ENCODE data around the gene WNK2.
A peak's percentile ranks its signal among the peaks of the same experiment; 100 is the strongest.

Gene WNK2

DNA sequence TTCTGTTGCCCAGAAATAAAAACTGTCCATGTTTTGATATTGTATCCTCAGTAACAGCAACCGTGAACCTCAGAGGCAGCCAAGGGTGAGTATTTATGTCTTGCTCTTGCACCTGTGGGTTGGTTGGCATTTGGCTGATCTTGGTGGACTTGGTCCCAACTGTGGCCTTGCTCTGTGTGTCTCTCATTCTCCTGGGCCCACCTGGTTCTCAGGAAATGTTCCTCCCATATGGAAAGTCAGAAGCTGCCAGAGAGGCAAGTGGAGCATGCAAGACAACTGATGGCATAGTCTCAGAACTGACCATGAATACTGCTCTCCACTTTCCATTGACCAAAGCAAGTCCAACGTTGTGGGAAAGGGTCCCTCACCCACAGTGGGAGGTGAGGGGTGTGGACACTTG lies 36.3 kb upstream of the WNK2 start:
- Histone ChIP-seq H3K27ac (ENCODE audit: low read length) (no peak overlapping the region), H3K4me1 (ENCODE audit: control insufficient read depth, insufficient read depth, low read length) (peaks cover 6% of the 10 kb centered on the region; the same call in 1 of the 2 replicates), H3K27me3 (ENCODE audit: control insufficient read depth, insufficient read depth, low read length) (no peaks in the 10 kb centered on the region), H3K36me3 (ENCODE audit: control insufficient read depth, insufficient read depth, low read length) (no peaks in the 10 kb centered on the region), H3K9me3 (ENCODE audit: control insufficient read depth, insufficient read depth, low read length) (no peaks in the 10 kb centered on the region), H3K4me3 (ENCODE audit: low read length) (no peak overlapping the region)
- WGBS (ENCODE audit: insufficient coverage, insufficient read length), result no CpG with 5 or more reads among the region's 2 CpGs
- DNase-seq (ENCODE audit: low read depth, low spot score), result no peak

DNA sequence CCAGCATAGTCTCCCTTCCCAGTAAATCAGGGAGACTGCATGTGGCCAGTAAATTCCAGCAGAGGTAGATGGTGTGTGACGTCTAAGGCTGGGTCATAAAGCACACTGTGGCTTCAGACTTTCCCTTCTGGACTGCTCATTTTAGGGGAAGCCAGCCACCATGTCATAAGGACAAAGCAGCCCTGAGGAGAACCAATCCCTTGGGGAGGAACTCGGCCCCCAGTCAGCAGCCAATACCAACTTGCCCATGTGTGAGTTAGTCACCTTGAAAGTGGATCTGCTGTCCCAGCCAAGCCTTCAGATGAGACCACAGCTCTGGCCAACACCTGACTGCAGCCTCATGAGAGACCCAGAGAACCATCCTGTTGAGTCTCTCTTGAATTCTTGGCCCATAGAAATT lies 35.2 kb upstream of the WNK2 start:
- Histone ChIP-seq H3K4me3 (ENCODE audit: low read length) (no peak overlapping the region), H3K27me3 (ENCODE audit: control insufficient read depth, insufficient read depth, low read length) (no peaks in the 10 kb centered on the region), H3K36me3 (ENCODE audit: control insufficient read depth, insufficient read depth, low read length) (no peaks in the 10 kb centered on the region), H3K27ac (ENCODE audit: low read length) (no peak overlapping the region), H3K9me3 (ENCODE audit: control insufficient read depth, insufficient read depth, low read length) (no peaks in the 10 kb centered on the region), H3K4me1 (ENCODE audit: control insufficient read depth, insufficient read depth, low read length) (peaks cover 6% of the 10 kb centered on the region; the same call in 1 of the 2 replicates)
- WGBS (ENCODE audit: insufficient coverage, insufficient read length), result no CpG with 5 or more reads among the region's 2 CpGs
- DNase-seq (ENCODE audit: low read depth, low spot score), result no peak

DNA sequence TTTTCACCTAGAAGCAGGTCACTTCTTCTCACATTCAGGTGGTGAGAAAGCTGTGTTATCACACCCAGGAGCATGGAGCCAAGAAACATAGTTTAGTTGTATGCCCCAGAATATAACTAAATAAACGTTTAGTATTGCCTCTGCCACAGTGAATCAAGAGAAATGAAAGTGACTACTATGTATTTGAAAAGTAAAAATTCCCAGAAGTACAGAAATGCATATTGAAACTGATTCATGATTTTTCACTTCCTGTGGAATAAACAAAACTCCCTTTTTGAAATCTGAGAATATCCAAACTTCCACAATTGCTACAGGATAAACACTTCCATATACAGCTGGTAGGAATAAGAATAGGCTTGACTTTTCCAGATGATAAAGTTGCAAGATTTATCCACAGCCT lies 34.6 kb upstream of the WNK2 start:
- Histone ChIP-seq H3K36me3 (ENCODE audit: control insufficient read depth, insufficient read depth, low read length) (no peaks in the 10 kb centered on the region), H3K4me3 (ENCODE audit: low read length) (no peak overlapping the region), H3K27me3 (ENCODE audit: control insufficient read depth, insufficient read depth, low read length) (no peaks in the 10 kb centered on the region), H3K27ac (ENCODE audit: low read length) (no peak overlapping the region), H3K4me1 (ENCODE audit: control insufficient read depth, insufficient read depth, low read length) (0 out of 2 replicates have a peak, but pooled peaks cover under 1% of the 10 kb centered on the region), H3K9me3 (ENCODE audit: control insufficient read depth, insufficient read depth, low read length) (no peaks in the 10 kb centered on the region)
- no CpG with 5 or more reads among the region's 1 CpG for WGBS (ENCODE audit: insufficient coverage, insufficient read length)
- no peak for DNase-seq (ENCODE audit: low read depth, low spot score)

DNA sequence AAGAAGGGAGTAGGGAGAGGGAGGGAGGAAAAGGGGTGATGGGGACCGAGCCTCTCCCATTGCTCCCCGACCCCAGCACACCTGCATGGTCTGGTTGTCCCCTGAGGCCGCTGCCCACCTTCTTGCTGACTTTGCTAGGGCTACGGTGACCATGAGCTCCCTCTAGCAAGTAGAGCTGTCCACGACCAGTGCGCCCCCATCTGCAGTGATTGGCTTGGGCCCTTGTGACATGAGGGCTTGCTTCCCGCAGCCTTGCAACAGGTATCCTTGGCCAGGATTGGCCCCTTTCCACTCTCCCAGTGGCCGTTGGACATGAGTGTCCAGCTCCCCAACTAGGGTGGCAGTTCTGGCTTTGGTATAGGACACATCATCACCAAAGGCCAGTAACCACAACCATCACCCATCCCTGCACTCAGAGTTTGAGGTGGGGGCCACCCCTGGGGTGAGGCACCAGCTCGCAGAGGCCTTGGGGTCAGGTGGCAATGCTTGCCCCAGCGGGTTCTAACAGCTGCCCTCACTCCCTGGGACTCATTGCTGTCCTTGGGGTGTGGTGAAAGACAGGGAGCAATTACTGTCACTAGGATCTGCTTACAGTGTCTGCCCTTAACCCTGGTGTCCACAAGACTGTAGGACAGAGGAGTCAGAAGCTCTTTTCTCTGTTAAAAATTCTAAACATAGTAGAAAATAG lies 32.7 kb upstream of the WNK2 start:
- DNase-seq (ENCODE audit: low read depth, low spot score), result no peak
- no peaks in the 10 kb centered on the region for H3K36me3 ChIP-seq (ENCODE audit: control insufficient read depth, insufficient read depth, low read length)
- no peaks in the 10 kb centered on the region for H3K27me3 ChIP-seq (ENCODE audit: control insufficient read depth, insufficient read depth, low read length)
- no peak overlapping the region for H3K27ac ChIP-seq (ENCODE audit: low read length)
- no peaks in the 10 kb centered on the region for H3K4me1 ChIP-seq (ENCODE audit: control insufficient read depth, insufficient read depth, low read length)
- no CpG with 5 or more reads among the region's 10 CpGs for WGBS (ENCODE audit: insufficient coverage, insufficient read length)
- no peak overlapping the region for H3K4me3 ChIP-seq (ENCODE audit: low read length)
- no peaks in the 10 kb centered on the region for H3K9me3 ChIP-seq (ENCODE audit: control insufficient read depth, insufficient read depth, low read length)

DNA sequence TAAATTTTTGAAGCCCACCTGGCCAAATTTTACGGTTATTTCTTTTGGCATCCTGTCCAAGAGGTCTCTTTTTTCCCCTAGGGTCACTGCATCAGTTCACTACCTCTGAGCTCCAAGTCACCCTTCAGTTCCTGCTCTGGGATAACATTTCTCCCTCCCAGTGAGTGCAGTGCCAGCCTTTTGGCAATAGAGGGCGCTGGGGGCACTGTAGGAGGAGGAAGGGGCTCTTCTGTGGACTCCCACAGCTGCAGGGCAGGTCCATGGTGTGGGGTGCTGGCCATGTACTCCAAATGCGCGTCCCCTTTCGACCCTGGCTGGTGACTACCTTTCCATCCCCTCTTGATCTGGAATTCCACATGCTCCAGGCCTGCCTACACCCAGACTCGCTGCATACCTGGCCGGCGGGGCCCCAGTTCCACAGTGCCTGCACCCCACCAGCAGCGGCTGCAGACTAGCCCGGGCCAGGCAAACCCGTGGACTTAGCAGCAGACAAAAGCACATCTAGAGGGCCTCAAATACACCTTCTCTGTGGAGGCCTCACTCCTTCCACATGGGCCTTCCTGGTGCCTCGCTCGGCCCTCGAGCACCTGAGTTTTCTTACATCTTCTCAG lies 29.5 kb upstream of the WNK2 start:
- Histone ChIP-seq H3K9me3 (ENCODE audit: control insufficient read depth, insufficient read depth, low read length) (no peaks in the 10 kb centered on the region), H3K4me3 (ENCODE audit: low read length) (no peak overlapping the region), H3K36me3 (ENCODE audit: control insufficient read depth, insufficient read depth, low read length) (no peaks in the 10 kb centered on the region), H3K4me1 (ENCODE audit: control insufficient read depth, insufficient read depth, low read length) (no peaks in the 10 kb centered on the region), H3K27me3 (ENCODE audit: control insufficient read depth, insufficient read depth, low read length) (no peaks in the 10 kb centered on the region), H3K27ac (ENCODE audit: low read length) (no peak overlapping the region)
- no CpG with 5 or more reads among the region's 14 CpGs for WGBS (ENCODE audit: insufficient coverage, insufficient read length)
- no peak for DNase-seq (ENCODE audit: low read depth, low spot score)

DNA sequence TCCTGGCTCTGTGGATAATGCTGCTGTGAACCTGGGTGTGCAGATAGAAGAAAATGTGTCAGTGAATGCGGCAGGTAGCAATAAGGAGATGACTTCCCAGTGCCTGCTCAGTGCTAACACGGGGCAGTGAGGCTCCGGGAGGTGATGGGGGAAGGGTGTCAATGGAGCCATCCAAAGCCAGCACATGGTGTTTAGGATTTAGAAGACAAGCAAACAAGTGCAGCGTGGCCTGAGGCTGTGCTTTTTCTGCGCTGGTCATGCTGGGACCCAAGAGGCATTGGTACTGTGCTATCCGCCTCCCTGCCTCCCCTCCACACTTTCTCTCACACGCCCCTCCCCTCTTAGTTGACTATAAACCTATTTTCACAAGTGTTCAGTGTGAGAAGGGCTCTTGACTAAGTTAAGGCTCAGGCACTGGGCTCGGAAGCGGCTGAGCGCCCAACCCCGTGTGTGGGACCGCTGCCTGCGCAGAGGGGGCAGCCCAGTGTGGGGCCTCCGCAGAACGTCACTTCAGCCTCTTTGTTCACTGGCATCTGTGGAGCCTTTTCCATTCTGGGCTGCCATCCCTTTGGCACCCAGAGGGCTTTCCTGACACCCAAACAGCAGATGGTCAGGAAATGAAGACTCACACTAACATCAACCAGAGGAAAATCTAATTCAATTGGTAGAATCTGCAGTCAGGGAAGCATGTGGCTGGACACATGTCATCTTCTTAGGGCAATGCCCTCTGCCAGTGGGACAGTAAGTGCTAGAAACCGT lies 28.0 kb upstream of the WNK2 start:
- no peaks in the 10 kb centered on the region for H3K9me3 ChIP-seq (ENCODE audit: control insufficient read depth, insufficient read depth, low read length)
- no peaks in the 10 kb centered on the region for H3K36me3 ChIP-seq (ENCODE audit: control insufficient read depth, insufficient read depth, low read length)
- no peak for DNase-seq (ENCODE audit: low read depth, low spot score)
- no peaks in the 10 kb centered on the region for H3K27me3 ChIP-seq (ENCODE audit: control insufficient read depth, insufficient read depth, low read length)
- H3K4me1 ChIP-seq (ENCODE audit: control insufficient read depth, insufficient read depth, low read length), result no peaks in the 10 kb centered on the region
- no peak overlapping the region for H3K4me3 ChIP-seq (ENCODE audit: low read length)
- WGBS (ENCODE audit: insufficient coverage, insufficient read length), result no CpG with 5 or more reads among the region's 16 CpGs
- H3K27ac ChIP-seq (ENCODE audit: low read length), result no peak overlapping the region

DNA sequence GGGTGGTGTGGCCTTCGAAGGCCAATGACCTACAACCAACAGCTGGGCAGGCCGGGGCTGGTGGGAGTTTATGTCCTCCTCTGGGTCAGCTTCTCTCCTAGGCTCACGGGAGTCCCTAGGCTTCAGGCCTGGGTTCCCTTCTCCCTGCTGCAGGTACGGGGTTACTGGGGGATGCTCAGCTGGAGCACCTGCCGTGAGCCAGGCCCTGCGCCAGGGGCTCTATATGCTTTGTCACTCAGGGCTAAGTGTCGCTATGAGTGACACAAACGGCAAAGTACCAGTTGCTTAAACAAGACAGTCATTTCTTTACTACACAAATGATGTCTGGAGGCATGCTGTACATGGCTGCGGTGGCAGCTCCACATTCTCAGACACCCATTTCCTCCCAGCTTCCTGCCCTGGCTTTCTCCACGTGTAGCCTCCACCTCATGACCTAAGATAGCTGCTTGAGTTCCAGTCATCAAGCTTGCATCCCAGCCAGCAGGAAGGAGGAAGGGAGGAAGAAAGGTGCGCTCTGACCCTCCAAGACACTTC lies 27.4 kb upstream of the WNK2 start:
- Histone ChIP-seq H3K4me1 (ENCODE audit: control insufficient read depth, insufficient read depth, low read length) (no peaks in the 10 kb centered on the region), H3K27ac (ENCODE audit: low read length) (no peak overlapping the region), H3K27me3 (ENCODE audit: control insufficient read depth, insufficient read depth, low read length) (no peaks in the 10 kb centered on the region), H3K9me3 (ENCODE audit: control insufficient read depth, insufficient read depth, low read length) (no peaks in the 10 kb centered on the region), H3K4me3 (ENCODE audit: low read length) (no peak overlapping the region), H3K36me3 (ENCODE audit: control insufficient read depth, insufficient read depth, low read length) (no peaks in the 10 kb centered on the region)
- WGBS (ENCODE audit: insufficient coverage, insufficient read length), result no CpG with 5 or more reads among the region's 11 CpGs
- no peak for DNase-seq (ENCODE audit: low read depth, low spot score)

DNA sequence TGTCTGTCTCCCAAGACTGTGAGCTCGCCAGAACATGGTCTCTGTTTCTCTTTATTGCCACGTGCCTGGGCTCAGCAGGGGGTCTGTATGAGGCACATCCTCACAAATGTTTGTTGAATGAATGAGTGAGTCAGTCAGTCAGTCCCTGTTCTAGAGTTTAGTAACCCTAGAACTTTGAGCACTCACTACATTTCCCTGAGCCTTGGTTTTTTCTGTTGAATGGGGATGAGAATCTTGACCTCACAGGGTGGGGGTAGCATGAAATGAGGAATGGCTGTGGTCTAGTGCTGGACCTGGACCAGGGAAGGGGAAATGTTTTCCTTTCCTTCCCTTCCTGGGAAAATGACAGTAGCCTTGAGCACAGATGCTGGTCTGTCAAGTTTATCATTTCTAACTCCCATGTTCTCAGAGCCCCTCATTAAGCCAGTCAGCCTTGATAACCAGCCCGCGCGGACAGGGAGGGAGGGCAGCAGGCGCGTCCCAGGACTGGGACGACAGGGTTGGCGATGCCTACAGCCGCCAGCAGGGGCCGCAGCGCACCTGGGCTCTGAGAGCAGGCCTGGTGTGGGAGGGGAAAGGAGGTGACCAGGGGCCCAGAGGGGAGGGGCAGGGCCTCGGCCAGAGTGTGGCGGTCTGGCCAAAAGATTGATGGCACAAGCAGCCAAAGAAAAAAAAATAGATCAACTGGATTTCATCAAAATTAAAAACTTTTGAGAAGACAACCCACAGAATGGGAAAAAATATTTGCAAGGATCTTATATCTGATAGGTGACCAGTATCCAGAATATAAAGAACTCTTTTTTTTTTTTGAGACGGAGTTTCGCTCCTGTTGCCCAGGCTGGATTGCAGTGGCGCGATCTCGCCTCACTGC lies 24.1 kb upstream of the WNK2 start:
- H3K27me3 ChIP-seq (ENCODE audit: control insufficient read depth, insufficient read depth, low read length), result no peaks in the 10 kb centered on the region
- whole genome bisulfite sequencing (ENCODE audit: insufficient coverage, insufficient read length), result no CpG with 5 or more reads among the region's 19 CpGs
- DNase-seq (ENCODE audit: low read depth, low spot score), result peak; percentile 71
- H3K9me3 ChIP-seq (ENCODE audit: control insufficient read depth, insufficient read depth, low read length), result no peaks in the 10 kb centered on the region
- no peaks in the 10 kb centered on the region for H3K36me3 ChIP-seq (ENCODE audit: control insufficient read depth, insufficient read depth, low read length)
- H3K4me3 ChIP-seq (ENCODE audit: low read length), result no peak overlapping the region
- no peak overlapping the region for H3K27ac ChIP-seq (ENCODE audit: low read length)
- no peaks in the 10 kb centered on the region for H3K4me1 ChIP-seq (ENCODE audit: control insufficient read depth, insufficient read depth, low read length)

DNA sequence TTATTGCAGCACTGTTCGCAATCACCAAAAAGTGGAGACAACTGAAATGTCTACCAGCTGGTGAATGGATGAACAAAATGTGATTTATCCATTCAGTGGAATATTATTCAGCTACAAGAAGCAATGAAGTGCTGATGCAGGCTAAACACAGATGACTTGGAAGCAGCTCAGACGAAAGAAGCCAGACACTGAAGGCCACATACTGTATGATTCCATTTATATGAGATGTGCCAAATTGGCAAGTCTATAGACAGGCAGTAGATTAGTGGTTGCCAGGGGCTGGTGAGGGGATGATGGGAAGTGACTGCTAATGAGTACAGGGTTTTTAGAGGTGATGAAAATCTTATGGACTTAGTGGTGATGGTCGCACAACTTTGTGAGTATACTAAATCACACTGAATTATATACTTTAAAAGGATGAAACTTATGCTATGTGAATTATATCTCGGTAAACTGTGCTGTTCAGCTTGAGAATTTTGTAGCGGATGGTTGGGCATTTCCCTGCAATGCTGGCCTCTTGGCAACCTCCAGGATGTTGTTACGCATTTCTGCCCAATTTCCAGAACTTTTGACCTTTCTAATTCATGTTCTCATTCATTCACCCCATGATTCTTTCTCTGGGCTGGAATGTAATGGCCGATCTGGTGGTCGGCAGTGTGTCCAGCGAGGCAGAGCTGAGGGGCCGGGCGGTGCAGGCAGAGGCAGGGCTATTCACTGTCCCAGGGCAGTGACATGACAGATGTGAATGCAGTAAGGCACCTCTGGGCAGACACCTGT lies 22.0 kb upstream of the WNK2 start:
- WGBS (ENCODE audit: insufficient coverage, insufficient read length), result no CpG with 5 or more reads among the region's 11 CpGs

More for the DNA sequence above, 22.0 kb upstream of the WNK2 start:
- no peaks in the 10 kb centered on the region for H3K36me3 ChIP-seq (ENCODE audit: control insufficient read depth, insufficient read depth, low read length)
- H3K27me3 ChIP-seq (ENCODE audit: control insufficient read depth, insufficient read depth, low read length), result no peaks in the 10 kb centered on the region
- H3K4me3 ChIP-seq (ENCODE audit: low read length), result no peak overlapping the region
- no peak for DNase-seq (ENCODE audit: low read depth, low spot score)
- no peaks in the 10 kb centered on the region for H3K9me3 ChIP-seq (ENCODE audit: control insufficient read depth, insufficient read depth, low read length)
- no peak overlapping the region for H3K27ac ChIP-seq (ENCODE audit: low read length)
- H3K4me1 ChIP-seq (ENCODE audit: control insufficient read depth, insufficient read depth, low read length), result no peaks in the 10 kb centered on the region

Data from iPS DF 6.9 (cell line).